Right renal pelvis (tissue), 4 donors: ENCODE measurements around the gene LMBR1. TPM values are rescaled to one million over a fixed set of nuclear protein-coding genes. Genes with fewer than 3 reads are reported as not detected.
"Not testable (repeated sequence)": the region's sequence is repeated elsewhere in the genome, so short reads cannot be mapped to it uniquely, and the experiment has no call there.

Source experiments
- DNase-seq, 4 donors: peaks; one replicate each; pipeline ENCODE4 v3.0.0-alpha.2; 2013; ENCODE audit warnings: low read depth in 4 of 4, low spot score in 3 of 4, missing footprints in 1 of 4
- polyA plus RNA-seq, 4 donors: library from polyadenylated mRNA; unstranded; fragments of 120-200 nt; gene quantifications; one replicate each; pipeline ENCODE4 v1.2.1, GENCODE V29; 2013; ENCODE audit not compliant: insufficient read length in 4 of 4

LMBR1 gene
- polyA plus RNA-seq, 4 donors: 44.2 to 56.2 (median 51.4) TPM

- not testable (repeated sequence) for DNase-seq
These were observed 16.7 kb upstream of the LMBR1 start for GRCh38 chr7:156909574-156910252.

GRCh38 chr7:156907656-156908055 lies 14.7 kb upstream of the LMBR1 start:
- no peak for DNase-seq

GRCh38 chr7:156906200-156906649 lies 13.2 kb upstream of the LMBR1 start:
- DNase-seq: no peak

- no peak for DNase-seq
These were observed 10.4 kb upstream of the LMBR1 start for GRCh38 chr7:156903232-156903909.

- DNase-seq: not testable (repeated sequence)
These were observed 7.1 kb upstream of the LMBR1 start for GRCh38 chr7:156900093-156900492.

- no peak for DNase-seq
These were observed 6.0 kb upstream of the LMBR1 start for GRCh38 chr7:156898938-156899337.

GRCh38 chr7:156897673-156898072 lies 4.7 kb upstream of the LMBR1 start:
- no peak for DNase-seq

GRCh38 chr7:156896388-156897022 lies 3.5 kb upstream of the LMBR1 start:
- no peak for DNase-seq

- no peak for DNase-seq
These were observed 2.2 kb upstream of the LMBR1 start for GRCh38 chr7:156895024-156895780.

GRCh38 chr7:156892081-156892800 lies 742 bp downstream of the LMBR1 start:
- DNase-seq: no peak

GRCh38 chr7:156889746-156890145 lies 3.2 kb downstream of the LMBR1 start:
- DNase-seq: no peak

- no peak for DNase-seq
These were observed 3.9 kb downstream of the LMBR1 start for GRCh38 chr7:156889089-156889488.

- no peak for DNase-seq
These were observed 6.8 kb downstream of the LMBR1 start for GRCh38 chr7:156886020-156886795.

- no peak for DNase-seq
These were observed 11.3 kb downstream of the LMBR1 start for GRCh38 chr7:156881679-156882078.

- no peak for DNase-seq
These were observed 17.2 kb downstream of the LMBR1 start for GRCh38 chr7:156875766-156876165.

GRCh38 chr7:156868363-156868762 lies 24.6 kb downstream of the LMBR1 start:
- DNase-seq: not testable (repeated sequence)

GRCh38 chr7:156865493-156865892 lies 27.5 kb downstream of the LMBR1 start:
- DNase-seq: no peak

GRCh38 chr7:156862022-156862421 lies 31.0 kb downstream of the LMBR1 start:
- DNase-seq: not testable (repeated sequence)

GRCh38 chr7:156861212-156861611 lies 31.8 kb downstream of the LMBR1 start:
- no peak for DNase-seq

- not testable (repeated sequence) for DNase-seq
These were observed 32.9 kb downstream of the LMBR1 start for GRCh38 chr7:156860099-156860498.
